ENCODE results near the gene ATP10A.
"Not testable (repeated sequence)": the region's sequence is repeated elsewhere in the genome, so short reads cannot be mapped to it uniquely, and the experiment has no call there.

The ATP10A gene

GRCh38 chr15:25774871-25775270, 88.3 kb downstream of the ATP10A start:
- no peak for DNase-seq (ENCODE audit: low spot score)
- Histone ChIP-seq H3K27ac (peak overlapping the region; percentile 57 to 71), H3K4me3 (no peak overlapping the region)
- TF ChIP-seq CTCF (IDR thresholded peaks at IDR 0.05): no peak

- Histone ChIP-seq H3K27ac (no peak overlapping the region), H3K4me3 (no peak overlapping the region)
- DNase-seq (ENCODE audit: low spot score): no peak
- no peak for TF ChIP-seq CTCF (IDR thresholded peaks at IDR 0.05)
Observed at GRCh38 chr15:25773248-25773647, 89.9 kb downstream of the ATP10A start.

GRCh38 chr15:25772500-25772899, 90.6 kb downstream of the ATP10A start:
- no peak for DNase-seq (ENCODE audit: low spot score)
- TF ChIP-seq CTCF (IDR thresholded peaks at IDR 0.05): no peak
- no peak overlapping the region for H3K27ac ChIP-seq

GRCh38 chr15:25771736-25772135, 91.4 kb downstream of the ATP10A start:
- not testable (repeated sequence) for DNase-seq (ENCODE audit: low spot score); H3K4me3 ChIP-seq; H3K27ac ChIP-seq

More at GRCh38 chr15:25772500-25772899, 90.6 kb downstream of the ATP10A start:
- no peak overlapping the region for H3K4me3 ChIP-seq

GRCh38 chr15:25771338-25771706, 91.8 kb downstream of the ATP10A start:
- Histone ChIP-seq H3K27ac (no peak overlapping the region), H3K4me3 (no peak overlapping the region)
- no peak for TF ChIP-seq CTCF (IDR thresholded peaks at IDR 0.05)
- DNase-seq (ENCODE audit: low spot score): no peak

- peak overlapping the region in 1 of 2 donors; percentile 16 for H3K27ac ChIP-seq
- no peak for DNase-seq (ENCODE audit: low spot score)
- no peak for TF ChIP-seq CTCF (IDR thresholded peaks at IDR 0.05)
- no peak overlapping the region for H3K4me3 ChIP-seq
Observed at GRCh38 chr15:25770618-25771337, 92.3 kb downstream of the ATP10A start.

GRCh38 chr15:25770031-25770430, 93.1 kb downstream of the ATP10A start:
- Histone ChIP-seq H3K4me3 (no peak overlapping the region), H3K27ac (no peak overlapping the region)
- DNase-seq (ENCODE audit: low spot score): no peak
- no peak for TF ChIP-seq CTCF (IDR thresholded peaks at IDR 0.05)
